Amniotic stem cell (primary cell): ENCODE results near the gene ARHGAP15.
A peak's percentile ranks its signal among the peaks of the same experiment; 100 is the strongest.
"Not testable (repeated sequence)": the region's sequence is repeated elsewhere in the genome, so short reads cannot be mapped to it uniquely, and the experiment has no call there.

Source experiments
- DNase-seq: peaks from one replicate; lab custom pipeline; 2025; lab: John Stamatoyannopoulos, UW

Gene ARHGAP15

DNA sequence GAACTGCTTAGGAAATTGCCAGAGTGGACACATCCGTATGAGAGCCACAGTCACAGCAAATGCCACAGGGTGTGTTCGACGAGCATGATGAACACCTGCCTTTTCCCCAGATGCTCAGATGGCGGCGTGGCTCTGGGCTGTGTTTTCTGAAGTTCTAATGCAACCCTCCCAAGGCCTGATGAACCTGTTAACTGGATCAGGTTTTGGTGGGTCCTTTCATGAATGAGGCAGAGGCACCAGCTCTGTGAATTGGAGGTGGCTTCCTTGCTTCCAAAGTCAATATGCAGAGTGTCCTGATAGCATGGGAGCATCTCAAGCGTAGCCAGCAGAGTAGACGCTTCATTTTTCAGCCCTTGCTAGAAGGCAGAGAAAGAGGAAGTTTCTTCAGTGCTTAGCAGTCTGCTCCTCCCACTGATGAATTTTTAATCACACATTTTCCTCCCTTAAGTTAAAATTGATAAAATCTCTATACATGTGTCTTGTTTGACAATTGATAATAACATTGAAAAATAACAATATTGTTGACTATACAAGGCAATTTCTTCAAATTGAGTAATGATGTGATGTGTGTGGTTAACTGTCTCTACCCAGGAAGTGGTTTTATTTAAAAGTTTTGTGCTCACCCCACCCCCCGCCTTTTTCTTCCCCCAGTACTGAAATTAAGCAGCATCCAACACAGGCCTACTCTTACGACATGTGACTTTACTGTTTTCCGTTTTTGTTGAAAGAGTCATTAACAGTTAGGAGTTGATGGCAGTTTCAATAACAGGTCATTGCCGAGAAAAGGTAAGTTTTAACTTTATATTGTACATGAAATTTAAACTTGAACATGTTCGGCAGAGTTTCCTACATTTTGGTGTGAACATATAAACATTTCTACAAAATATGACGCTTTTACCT lies at the start of gene ARHGAP15:
Gene ARHGAP15 (plus strand): TSS at position 739 of the 900 bp plus-strand sequence.
- DNase-seq = no peak

DNA sequence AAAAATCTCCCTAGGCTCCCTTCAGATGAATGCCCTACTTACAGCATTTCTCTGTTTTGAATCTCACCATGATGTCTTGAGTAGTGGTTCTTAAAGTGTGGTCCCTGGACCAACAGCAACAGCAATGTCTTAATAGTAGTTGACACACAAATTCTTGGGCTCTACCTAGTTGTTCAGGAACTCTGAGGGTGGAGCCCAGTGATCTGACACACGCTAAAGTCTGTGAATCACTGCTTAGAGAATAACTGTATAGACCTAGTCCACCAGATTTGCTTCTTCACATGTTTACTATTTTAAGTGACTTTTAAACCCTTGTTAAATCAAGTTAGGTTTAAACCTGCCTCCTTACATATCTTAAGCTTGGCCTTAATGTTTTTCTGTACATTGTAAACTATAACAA lies 47.6 kb upstream of the ARHGAP15 start:
- no peak for DNase-seq

DNA sequence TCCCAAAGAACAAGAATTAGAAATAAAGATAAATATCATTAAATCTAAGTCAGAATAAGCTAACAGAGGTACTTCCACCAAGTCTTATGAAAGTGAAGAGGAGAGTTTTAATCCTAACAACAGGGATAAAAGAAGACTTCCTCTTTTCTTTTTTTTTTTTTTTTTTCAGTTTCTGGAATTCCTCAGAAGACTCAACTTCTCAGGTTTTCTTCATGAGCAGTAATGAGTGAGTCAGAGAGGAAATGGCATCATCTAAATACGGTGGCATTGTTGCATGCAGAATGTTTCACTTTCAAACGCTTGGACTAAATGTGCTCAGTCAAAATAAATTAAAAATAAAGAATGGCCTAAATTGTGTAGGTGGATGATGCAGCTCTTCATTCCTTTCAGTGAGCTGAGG lies 45.6 kb upstream of the ARHGAP15 start:
- peak; percentile 29 for DNase-seq

DNA sequence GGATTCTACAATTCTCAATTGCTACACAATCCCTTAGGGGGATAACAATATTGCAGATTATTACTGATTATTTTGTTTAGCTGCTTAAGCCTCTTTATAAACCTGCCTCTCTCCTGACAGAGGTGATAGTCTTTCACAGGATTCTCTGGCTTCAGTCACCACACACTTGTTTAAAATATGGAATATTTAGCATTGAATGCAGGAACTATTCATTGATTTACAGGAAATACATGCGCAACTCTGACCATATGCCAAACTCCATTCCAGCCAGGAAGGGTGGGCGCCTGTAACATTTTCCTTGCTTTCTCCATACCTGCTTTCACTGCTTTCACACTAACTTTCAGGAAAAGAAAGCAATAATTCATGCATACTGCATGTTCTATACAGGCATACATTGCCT lies 44.8 kb upstream of the ARHGAP15 start:
- no peak for DNase-seq

DNA sequence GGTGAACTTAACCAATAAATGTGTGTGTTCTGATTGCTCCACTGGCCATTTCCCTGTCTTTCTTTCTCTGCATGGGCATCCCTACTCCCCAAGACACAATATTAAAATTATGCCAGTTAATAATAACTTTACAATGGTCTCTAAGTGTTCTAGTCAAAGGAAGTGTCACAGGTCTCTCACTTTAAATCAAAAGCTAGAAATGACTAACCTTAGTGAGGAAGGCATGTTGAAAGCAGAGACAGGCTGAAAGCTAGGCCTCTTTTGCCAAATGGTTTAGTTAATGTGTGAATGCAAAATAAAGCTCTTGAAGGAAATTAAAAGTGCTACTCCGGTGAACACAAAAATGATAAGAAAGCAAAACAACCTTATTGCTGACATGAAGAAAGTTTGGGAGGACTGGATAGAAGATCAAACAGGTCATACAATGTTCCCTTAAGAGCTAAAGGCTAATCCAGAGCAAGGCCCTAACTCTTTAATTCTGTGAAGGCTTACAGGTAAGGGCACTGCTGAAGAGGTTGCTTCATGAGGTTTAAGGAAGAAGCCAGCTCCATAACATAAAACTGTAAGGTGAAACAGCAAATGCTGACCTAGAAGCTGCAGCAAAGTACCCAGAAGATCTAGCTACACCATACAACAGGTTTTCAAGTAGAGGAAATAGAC lies 44.0 kb upstream of the ARHGAP15 start:
- no peak for DNase-seq

DNA sequence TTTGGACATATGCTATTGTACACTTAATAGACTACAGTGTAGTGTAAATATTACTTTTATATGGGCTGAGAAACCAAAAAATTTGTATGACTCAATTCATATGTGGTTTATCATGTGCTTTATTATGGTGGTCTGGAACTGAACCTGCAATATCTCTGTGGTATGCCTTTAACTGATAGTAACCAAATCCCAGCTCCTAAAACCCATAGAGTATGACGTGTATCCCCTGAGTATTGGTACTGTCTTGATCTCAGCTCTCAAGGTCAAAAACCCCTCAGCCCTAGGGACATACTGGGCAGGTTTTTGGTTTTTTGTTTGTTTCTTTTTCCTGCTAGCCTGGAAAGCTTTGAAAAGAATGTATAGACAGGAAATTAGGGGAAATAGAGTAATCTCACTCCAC lies 42.2 kb upstream of the ARHGAP15 start:
- DNase-seq = no peak

DNA sequence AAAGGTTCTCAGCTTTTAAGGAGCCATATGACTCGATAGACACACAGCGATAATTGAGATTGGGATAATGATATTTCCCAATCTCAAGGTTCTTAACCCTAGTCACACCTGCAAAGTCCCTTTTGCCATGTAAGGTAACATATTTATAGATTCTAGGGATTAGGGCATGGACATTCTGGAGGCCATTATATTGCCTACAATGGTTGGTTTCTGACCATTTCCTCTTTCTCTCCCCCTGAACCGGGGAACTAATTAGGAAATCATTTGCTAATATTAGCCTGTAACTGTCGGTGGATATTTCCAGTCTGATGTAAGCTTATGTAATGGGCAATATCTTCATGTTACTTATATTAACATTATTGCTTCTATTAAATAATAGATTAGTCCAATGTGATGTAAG lies 40.8 kb upstream of the ARHGAP15 start:
- no peak for DNase-seq

DNA sequence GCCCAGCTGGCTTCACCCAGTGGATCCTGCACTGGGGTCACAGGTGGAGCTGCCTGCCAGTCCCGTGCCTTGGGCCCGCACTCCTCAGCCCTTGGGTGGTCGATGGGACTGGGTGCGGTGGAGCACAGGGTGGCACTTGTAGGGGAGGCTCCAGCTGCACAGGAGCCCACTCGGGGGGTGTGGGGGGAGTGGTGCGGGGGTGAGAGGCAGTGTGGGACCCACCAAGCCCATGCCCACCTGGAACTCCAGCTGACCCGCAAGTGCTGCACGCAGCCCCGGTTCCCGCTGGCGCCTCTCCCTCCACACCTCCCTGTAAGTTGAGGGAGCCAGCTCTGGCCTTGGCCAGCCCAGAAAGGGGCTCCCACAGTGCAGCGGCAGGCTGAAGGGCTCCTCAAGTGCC lies 39.7 kb upstream of the ARHGAP15 start:
- not testable (repeated sequence) for DNase-seq

DNA sequence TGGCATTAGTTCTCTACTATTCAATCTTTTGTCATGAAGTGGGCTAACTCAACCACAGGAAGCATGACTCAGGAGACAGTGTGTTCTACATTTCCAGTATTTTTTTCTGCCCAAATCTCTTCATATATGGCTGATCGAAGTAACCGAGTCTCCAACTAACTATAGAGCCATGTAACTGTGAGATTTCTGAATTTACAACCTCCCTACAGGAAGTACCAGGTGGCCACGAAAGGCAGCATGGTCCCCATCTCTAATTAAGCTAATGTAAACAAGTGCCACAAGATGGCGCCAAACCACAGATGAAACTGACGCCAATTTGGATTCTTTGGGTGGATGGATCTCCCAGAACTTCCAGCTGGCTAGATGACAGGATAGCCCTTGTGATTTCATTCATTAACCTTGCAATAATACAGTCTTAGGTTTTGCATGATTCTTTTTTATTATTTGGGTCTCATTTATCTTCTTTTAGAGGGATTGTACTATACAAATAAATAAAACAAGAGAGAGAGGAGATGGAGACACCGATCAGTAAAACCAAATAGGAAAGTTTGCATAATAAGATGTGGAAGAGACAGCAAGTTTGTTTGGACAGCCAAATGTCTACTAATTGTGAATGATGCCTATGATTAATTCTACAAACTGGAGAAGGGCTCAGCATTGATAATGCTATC lies 18.3 kb upstream of the ARHGAP15 start:
- DNase-seq = peak; percentile 56

DNA sequence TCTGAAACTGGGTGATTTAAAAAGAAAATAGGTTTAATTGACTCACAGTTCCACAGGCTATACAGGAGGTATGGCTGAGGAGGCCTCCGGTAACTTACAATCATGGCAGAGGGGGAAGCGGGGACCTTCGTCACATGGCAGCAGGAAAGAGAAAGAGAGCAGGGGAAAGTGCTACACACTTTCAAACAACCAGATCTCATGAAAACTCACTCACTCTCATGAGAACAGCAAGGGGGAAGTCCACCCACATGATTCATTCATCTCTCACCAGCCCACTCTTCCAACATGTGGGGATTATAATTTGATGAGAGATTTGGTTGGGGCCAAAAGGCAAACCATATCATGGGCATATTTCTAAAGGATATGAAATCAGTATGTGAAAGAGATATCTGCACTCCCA lies 12.0 kb upstream of the ARHGAP15 start:
- DNase-seq = no peak

DNA sequence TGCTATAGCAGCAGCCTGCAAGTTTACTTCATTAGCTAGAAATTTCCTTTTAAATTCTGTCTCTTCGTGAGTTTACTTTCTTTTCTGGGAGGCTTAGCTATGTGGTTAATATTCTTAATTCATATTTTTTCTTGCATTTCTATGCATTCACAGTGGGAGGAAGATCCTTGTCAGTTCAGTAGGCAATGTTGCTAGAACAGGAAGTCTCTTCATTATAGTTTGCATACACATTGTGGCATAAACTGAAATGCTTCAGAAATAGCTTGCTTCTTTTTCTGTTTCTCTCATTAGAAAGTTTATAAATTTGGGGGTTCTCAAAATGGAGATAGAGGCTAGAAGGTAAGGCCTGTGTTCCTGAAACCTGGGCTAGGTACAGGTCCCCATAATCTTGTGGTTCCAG lies 8.1 kb upstream of the ARHGAP15 start:
- no peak for DNase-seq

DNA sequence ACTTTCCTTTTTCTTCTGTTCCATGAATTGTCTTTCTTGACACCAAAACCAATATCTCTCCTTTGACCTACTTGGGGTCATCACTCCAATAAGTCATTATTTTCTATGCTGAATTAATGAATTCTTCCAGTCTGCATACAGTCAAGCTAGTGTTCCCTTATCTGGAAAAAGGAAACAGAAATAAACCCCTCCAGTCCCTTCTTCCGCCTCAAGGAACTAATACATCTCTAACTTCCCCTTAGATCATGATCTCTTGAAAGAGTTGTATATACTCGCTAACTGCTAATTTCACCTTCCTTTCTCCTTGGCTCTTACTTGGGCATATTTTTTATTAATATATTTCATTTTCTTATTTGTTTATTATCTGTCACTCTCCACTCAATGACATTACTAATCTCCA lies 7.3 kb upstream of the ARHGAP15 start:
- DNase-seq = no peak

DNA sequence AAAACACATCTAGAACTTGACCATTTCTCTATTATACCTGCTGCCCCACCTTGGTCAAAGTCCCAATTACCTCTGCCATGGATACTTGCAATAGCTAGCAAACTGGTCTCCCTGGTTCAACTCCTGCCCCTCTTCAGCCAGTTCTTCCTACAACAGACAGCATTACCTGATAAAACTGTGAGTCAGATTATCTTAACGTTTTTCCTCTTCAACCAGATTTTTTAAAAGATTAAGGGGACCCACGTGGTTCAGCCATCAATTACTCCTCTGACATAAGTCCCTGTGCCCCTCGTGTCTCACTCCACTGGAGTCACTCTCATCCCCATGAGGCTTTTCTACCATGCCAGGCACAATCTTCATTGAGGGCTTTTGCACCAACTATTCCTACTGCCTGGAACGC lies 5.3 kb upstream of the ARHGAP15 start:
- DNase-seq = no peak

DNA sequence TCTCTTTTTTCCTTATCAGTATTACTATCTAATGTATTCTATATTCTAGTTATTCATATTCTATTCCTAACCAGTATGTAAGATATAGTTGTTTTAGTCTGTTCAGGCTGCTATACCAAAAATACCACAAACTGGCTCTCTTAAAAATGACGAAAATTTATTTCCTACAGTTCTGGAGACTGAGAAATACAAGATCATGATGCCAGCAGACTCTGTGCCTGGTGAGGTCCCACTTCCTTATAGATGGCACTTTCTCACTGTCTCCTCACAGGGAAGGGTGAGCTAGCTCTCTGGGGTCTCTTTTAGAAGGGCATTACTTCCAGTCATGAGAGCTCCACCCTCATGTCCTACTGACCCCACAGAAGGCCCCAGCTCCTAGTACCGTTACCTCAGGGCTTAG lies 4.8 kb upstream of the ARHGAP15 start:
- no peak for DNase-seq

DNA sequence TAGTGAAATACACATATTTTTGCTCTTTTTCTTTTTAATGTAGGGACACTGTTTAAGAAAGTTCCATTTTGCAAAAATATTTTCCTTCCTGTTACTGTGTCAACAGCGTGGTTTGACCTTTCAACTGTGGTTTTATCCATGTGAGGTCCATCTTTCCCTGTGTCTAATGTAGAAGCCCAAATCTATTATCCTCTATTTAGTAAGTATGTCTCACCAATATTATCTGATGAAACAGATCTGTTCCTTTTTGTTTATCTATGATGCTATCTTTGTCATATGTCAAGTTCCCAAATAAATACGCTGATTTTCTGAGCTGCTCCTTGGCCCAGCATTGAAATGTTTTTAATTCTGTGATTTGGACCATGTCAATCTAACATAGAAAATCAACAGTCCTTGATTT lies 3.5 kb upstream of the ARHGAP15 start:
- DNase-seq = no peak

DNA sequence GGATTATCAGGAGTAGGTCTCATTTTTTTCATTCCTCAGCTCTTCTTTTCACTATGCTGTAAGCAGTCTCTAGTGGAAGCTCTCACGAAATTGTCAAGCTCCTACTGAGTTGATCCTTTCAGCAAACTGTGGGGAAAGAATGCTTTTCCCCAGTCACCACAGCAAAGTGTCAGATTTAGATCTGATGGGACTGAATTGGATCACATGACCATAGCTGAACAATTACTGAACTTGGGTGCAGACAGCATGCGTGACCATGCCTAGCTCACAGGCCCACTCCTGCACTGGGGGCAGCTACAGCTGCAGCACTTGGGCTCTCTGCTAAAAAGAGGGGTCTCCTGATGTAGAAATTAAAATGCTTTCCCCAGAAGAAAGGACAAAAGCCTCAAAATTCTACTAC lies 3.1 kb downstream of the ARHGAP15 start:
- DNase-seq = no peak

DNA sequence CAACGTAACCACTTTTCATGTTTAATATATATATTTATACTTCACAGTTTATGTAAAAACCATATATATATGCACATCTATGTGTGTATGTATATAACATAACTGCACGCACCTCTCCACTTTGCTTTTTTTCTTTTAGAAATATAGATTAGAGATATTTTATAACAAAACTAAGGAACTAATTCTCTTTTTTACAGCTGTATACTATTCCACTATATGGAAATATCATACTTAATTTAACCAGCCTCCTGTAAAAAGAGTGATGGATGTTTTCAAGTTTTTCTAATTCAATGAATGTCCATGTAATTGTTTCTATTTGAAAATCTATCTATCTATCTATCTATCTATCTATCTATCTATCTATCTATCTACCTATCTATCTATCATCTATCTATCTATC lies 4.6 kb downstream of the ARHGAP15 start:
- DNase-seq = no peak

DNA sequence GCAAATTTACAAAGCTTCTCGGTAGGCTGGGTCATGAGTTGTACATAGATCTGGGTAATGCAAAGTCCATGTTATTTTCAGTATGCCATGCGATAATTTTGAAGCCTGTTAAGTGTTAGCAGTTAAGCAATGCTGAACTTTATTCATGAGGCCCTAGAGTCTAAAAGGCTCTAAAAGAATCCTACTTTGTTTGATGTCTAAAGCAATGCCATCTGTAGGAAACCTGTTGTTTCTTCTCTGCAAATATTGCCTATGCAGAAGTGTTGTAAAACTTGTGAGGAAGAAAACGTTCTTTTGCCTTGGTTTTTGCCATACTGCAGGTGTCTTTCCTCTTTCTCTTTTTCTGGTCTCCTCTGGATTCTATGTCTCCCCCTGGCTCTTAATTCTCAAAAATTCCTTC lies 9.1 kb downstream of the ARHGAP15 start:
- no peak for DNase-seq

DNA sequence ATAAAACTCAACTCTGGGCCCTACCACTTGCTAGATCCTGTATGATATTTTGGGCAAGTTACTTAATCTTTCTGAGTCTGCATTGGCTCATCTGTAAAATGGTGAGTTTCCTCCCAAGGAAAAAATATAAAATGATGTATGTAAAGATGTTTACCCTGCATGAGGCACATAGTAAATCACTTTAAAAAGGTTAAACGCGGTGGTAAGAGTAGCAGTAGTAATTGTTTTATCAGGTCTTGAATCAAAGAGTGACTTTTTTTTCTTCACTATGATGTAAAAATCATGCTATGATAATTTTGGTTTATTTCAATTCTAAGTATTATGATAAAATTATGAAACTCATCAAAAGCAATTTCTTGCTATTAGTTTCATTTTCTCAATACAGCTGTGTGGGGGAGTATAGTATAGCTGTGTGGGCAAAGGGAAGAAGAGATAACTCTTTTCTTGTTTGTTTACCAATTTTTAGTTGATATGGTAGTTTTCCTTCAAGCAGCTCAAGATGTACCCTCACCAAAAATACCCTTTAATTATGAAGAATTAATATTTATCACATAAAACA lies 10.7 kb downstream of the ARHGAP15 start:
- no peak for DNase-seq

DNA sequence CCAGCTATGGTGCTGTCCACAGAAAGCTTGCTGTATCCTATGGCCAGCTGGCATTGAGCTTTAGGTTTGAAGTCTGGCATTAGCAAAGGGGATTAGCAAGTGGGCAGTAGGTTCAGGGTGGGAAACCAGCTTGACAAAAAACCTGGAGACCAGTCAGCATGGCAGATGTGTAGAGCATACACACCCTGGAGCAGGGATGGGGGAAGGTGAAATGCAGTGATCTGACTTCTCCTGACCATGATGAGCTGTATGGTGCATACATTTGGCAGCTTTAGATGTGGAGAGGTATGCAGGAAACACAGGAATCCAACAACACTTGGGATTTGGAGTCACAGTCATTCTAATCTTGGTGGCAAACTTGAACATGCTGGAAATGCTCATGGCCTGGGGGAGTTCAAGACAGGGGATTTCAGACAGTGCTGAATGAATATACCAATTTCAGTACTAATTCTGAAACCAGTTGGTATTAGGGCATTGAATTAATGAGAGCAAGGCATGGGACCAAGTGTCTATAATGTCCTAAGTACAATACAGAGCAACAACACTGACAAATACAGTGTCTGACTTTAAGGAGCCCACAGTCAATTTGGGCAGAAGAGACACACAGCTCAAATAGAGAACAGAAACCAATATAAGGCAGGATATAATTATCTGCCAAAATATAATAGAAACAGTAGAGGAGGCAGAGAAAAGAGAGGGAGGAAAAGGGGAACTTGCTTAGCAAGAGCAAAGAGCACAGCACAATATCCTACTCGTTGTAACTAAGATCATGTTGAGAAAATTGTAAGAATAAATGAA lies 11.8 kb downstream of the ARHGAP15 start:
- DNase-seq = no peak

DNA sequence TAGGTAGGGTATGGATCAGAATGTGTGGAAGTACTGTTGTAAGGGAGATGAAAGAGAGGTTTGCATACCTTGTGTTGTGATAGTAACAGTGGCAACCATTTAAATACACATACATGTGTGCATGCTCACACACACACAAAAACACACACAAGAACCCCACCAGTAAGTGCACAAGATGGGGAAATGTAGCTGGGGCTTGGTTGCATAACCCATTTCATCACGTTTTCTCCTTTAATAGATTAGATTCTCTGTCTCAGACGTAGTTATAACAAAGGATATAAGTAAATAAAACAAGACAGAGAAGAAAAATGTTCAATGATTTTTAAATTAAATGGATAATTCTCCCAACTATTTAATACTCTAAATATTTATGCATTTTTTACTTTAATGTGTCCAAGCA lies 13.4 kb downstream of the ARHGAP15 start:
- no peak for DNase-seq
